GM04504 (cell line): ENCODE results near the gene OPA3.
"Not testable (repeated sequence)": the region's sequence is repeated elsewhere in the genome, so short reads cannot be mapped to it uniquely, and the experiment has no call there.

ENCODE experiments used
- DNase-seq: peaks from one replicate; pipeline ENCODE4 v3.0.0-alpha.2; 2012; ENCODE audit warnings: low read depth

OPA3 gene

GRCh38 chr19:45584332-45585157 lies at the start of gene OPA3:
OPA3 (minus strand) TSS chr19:45584802; CDS start chr19:45584764, 38 bp downstream.
- peak; percentile 99 for DNase-seq

- peak; percentile 78 for DNase-seq
These were observed 48.0 kb upstream of the OPA3 start for GRCh38 chr19:45632468-45633196.

GRCh38 chr19:45630463-45630862 lies 45.9 kb upstream of the OPA3 start:
- peak; percentile 87 for DNase-seq

GRCh38 chr19:45629704-45630103 lies 45.1 kb upstream of the OPA3 start:
- DNase-seq: no peak

- DNase-seq: not testable (repeated sequence)
These were observed 43.6 kb upstream of the OPA3 start for GRCh38 chr19:45628219-45628618.

- DNase-seq: no peak
These were observed 39.4 kb upstream of the OPA3 start for GRCh38 chr19:45623984-45624383.

GRCh38 chr19:45621976-45622503 lies 37.4 kb upstream of the OPA3 start:
- DNase-seq: no peak

- DNase-seq: no peak
These were observed 36.8 kb upstream of the OPA3 start for GRCh38 chr19:45621389-45621788.

- DNase-seq: no peak
These were observed 32.1 kb upstream of the OPA3 start for GRCh38 chr19:45616704-45617017.

- DNase-seq: peak; percentile 38
These were observed 31.4 kb upstream of the OPA3 start for GRCh38 chr19:45615795-45616703.

- DNase-seq: not testable (repeated sequence)
These were observed 30.5 kb upstream of the OPA3 start for GRCh38 chr19:45615056-45615455.

GRCh38 chr19:45613926-45614725 lies 29.5 kb upstream of the OPA3 start:
- DNase-seq: peak; percentile 87

- DNase-seq: no peak
These were observed 24.3 kb upstream of the OPA3 start for GRCh38 chr19:45608948-45609347.

GRCh38 chr19:45607071-45608029 lies 22.7 kb upstream of the OPA3 start:
- peak; percentile 32 for DNase-seq

- DNase-seq: no peak
These were observed 17.1 kb upstream of the OPA3 start, which contains the start of gene GPR4 for GRCh38 chr19:45601524-45602374. GPR4 (minus strand) TSS chr19:45602212; CDS start chr19:45591866, 10,346 bp downstream.

- no peak for DNase-seq
These were observed 16.5 kb upstream of the OPA3 start for GRCh38 chr19:45601115-45601514.

- DNase-seq: no peak
These were observed 15.8 kb upstream of the OPA3 start for GRCh38 chr19:45600340-45600885.

- DNase-seq: no peak
These were observed 14.7 kb upstream of the OPA3 start for GRCh38 chr19:45599286-45599685.
